Mesothelial cell of epicardium (in vitro differentiated cells): ENCODE results near the gene EPM2AIP1. TPM values are rescaled to one million over a fixed set of nuclear protein-coding genes. Genes with fewer than 3 reads are reported as not detected.

ENCODE experiments used
- DNase-seq, 2 experiments: peaks; one replicate each; pipeline ENCODE4 v3.0.0; 2021; ENCODE audit warnings: low spot score in 2 of 2; ENCODE audit not compliant: unreplicated experiment in 2 of 2
- H3K27ac Mint-ChIP-seq: 2 replicates; pipeline ENCODE4 v1.8.0; 2021; ENCODE audit warnings: mixed read lengths
- H3K27me3 Mint-ChIP-seq: 2 replicates; pipeline ENCODE4 v1.8.0; 2021; ENCODE audit warnings: low read depth, mixed read lengths
- H3K36me3 Mint-ChIP-seq: 2 replicates; pipeline ENCODE4 v1.8.0; 2021; ENCODE audit warnings: mixed read lengths
- H3K4me1 Mint-ChIP-seq: 2 replicates; pipeline ENCODE4 v1.8.0; 2021; ENCODE audit warnings: mixed read lengths
- H3K4me3 Mint-ChIP-seq: 2 replicates; pipeline ENCODE4 v1.8.0; 2021; ENCODE audit warnings: mild to moderate bottlenecking, moderate library complexity, mixed read lengths
- H3K9me3 Mint-ChIP-seq: 2 replicates; pipeline ENCODE4 v1.8.0; 2021; ENCODE audit warnings: mixed read lengths
- CTCF ChIP-seq: fragments of 200-600 bp; sonication (generic); IDR thresholded peaks from one replicate; pipeline ENCODE4 v1.5.0; 2021; ENCODE audit warnings: antibody characterized with exemption; ENCODE audit not compliant: unreplicated experiment
- total RNA-seq: library from RNA; stranded (reverse); gene quantifications from 3 replicates; pipeline ENCODE4 v1.2.1, GENCODE V29; 2021

Gene EPM2AIP1
- total RNA-seq, 1 donor from 2014 or later = 40.2 TPM

GRCh38 chr3:36981006-36981405 is 11.9 kb downstream of the EPM2AIP1 start:
- no peak overlapping the region for H3K4me3 Mint-ChIP-seq

GRCh38 chr3:36973139-36973538 is 19.8 kb downstream of the EPM2AIP1 start:
- Mint-ChIP-seq H3K4me1 (peaks cover 18% of the 10 kb centered on the region), H3K9me3 (no peaks in the 10 kb centered on the region), H3K27me3 (no peaks in the 10 kb centered on the region), H3K4me3 (no peak overlapping the region), H3K36me3 (peaks cover 5% of the 10 kb centered on the region), H3K27ac (no peak overlapping the region)
- no peak for DNase-seq
- TF ChIP-seq CTCF = no peak

More at GRCh38 chr3:36981006-36981405, 11.9 kb downstream of the EPM2AIP1 start:
- H3K27me3 Mint-ChIP-seq = no peaks in the 10 kb centered on the region
- peaks cover 51% of the 10 kb centered on the region for H3K36me3 Mint-ChIP-seq
- no peak for TF ChIP-seq CTCF
- H3K4me1 Mint-ChIP-seq = no peaks in the 10 kb centered on the region
- no peak overlapping the region for H3K27ac Mint-ChIP-seq
- no peak for DNase-seq
- peaks cover 13% of the 10 kb centered on the region for H3K9me3 Mint-ChIP-seq

GRCh38 chr3:36972163-36972562 is 20.8 kb downstream of the EPM2AIP1 start:
- no peaks in the 10 kb centered on the region for H3K27me3 Mint-ChIP-seq
- no peak for TF ChIP-seq CTCF
- H3K4me1 Mint-ChIP-seq = peaks cover 20% of the 10 kb centered on the region
- no peak for DNase-seq
- H3K9me3 Mint-ChIP-seq = no peaks in the 10 kb centered on the region
- H3K4me3 Mint-ChIP-seq = no peak overlapping the region
- peaks cover 5% of the 10 kb centered on the region for H3K36me3 Mint-ChIP-seq
- H3K27ac Mint-ChIP-seq = peak overlapping the region; percentile 43

GRCh38 chr3:36969540-36970432 is 23.1 kb downstream of the EPM2AIP1 start:
- Mint-ChIP-seq H3K36me3 (peaks cover 4% of the 10 kb centered on the region), H3K27me3 (no peaks in the 10 kb centered on the region), H3K4me1 (peaks cover 36% of the 10 kb centered on the region), H3K9me3 (no peaks in the 10 kb centered on the region), H3K4me3 (no peak overlapping the region), H3K27ac (peak overlapping the region; percentile 92)
- no peak for TF ChIP-seq CTCF
- peak in 1 of 2 experiments; percentile 53 for DNase-seq

- peaks cover 38% of the 10 kb centered on the region for H3K4me1 Mint-ChIP-seq
- H3K36me3 Mint-ChIP-seq = peaks cover 4% of the 10 kb centered on the region
- H3K27me3 Mint-ChIP-seq = no peaks in the 10 kb centered on the region
- no peak overlapping the region for H3K4me3 Mint-ChIP-seq
- no peak for DNase-seq
- H3K27ac Mint-ChIP-seq = peak overlapping the region; percentile 92
- TF ChIP-seq CTCF = no peak
- no peaks in the 10 kb centered on the region for H3K9me3 Mint-ChIP-seq
These were observed 23.8 kb downstream of the EPM2AIP1 start for GRCh38 chr3:36969085-36969484.
